ENCODE results near the gene MT1A. TPM values are rescaled to one million over a fixed set of nuclear protein-coding genes. Genes with fewer than 3 reads are reported as not detected.

MT1A gene
- total RNA-seq, 1 donor from 2014 or later: 4.9 TPM

DNA sequence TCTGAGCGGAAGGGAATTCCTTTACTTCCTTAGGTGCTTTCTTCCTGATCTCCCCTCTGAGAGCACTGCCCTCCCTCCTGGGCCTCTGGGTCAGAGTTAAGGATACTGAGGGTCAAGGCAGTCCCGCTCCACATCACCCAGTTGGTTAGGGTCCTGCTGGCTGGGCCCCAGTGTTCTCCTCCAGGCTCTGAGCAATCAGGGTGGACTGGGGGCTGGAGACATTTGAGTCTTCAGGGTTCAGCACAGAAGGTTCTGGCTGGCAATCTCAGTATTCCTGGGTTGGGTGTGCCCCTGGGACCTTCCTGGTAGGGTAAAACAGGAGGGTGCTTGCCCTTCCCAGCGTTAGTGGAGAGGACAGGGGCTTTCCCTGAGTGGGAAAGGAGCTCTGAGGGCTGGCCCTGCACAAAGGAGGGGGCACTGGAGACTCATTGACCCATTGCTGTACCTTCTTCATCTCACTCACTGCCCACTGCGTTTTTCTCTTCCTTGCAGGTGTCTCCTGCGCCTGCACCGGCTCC, 5.6 kb upstream of the MT1A start:
- peaks cover 23% of the 10 kb centered on the region for H3K27me3 ChIP-seq
- no peaks in the 10 kb centered on the region for H3K9me3 ChIP-seq
- peaks cover 8% of the 10 kb centered on the region for H3K4me1 ChIP-seq
- H3K36me3 ChIP-seq: no peaks in the 10 kb centered on the region
- peak overlapping the region; percentile 46 for H3K4me3 ChIP-seq
- ATAC-seq (no peak), DNase-seq (no peak)
- peak overlapping the region; percentile 83 for H3K27ac ChIP-seq
- TF ChIP-seq, protein P1, sequence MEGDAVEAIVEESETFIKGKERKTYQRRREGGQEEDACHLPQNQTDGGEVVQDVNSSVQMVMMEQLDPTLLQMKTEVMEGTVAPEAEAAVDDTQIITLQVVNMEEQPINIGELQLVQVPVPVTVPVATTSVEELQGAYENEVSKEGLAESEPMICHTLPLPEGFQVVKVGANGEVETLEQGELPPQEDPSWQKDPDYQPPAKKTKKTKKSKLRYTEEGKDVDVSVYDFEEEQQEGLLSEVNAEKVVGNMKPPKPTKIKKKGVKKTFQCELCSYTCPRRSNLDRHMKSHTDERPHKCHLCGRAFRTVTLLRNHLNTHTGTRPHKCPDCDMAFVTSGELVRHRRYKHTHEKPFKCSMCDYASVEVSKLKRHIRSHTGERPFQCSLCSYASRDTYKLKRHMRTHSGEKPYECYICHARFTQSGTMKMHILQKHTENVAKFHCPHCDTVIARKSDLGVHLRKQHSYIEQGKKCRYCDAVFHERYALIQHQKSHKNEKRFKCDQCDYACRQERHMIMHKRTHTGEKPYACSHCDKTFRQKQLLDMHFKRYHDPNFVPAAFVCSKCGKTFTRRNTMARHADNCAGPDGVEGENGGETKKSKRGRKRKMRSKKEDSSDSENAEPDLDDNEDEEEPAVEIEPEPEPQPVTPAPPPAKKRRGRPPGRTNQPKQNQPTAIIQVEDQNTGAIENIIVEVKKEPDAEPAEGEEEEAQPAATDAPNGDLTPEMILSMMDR (IDR thresholded peaks at IDR 0.05): no peak
- intact Hi-C loops (cut with DNase I): no loop called here

DNA sequence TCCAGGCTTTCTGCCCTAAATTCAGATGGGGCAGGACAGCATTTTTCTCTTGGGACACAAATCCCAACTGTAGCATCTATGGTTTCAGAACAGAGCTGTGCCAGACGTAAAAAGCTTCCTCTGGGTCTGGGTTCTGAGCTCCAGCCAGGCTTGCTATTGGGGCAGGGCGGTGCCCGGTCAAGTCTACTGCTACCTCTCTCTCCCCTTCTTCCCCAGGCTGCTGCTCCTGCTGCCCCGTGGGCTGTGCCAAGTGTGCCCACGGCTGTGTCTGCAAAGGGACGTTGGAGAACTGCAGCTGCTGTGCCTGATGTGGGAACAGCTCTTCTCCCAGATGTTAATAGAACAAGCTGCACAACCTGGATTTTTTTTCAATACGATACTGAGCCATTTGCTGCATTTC, 4.9 kb upstream of the MT1A start:
- Histone ChIP-seq H3K36me3 (no peaks in the 10 kb centered on the region), H3K4me1 (peaks cover 15% of the 10 kb centered on the region), H3K4me3 (peak overlapping the region; percentile 46), H3K27ac (peak overlapping the region; percentile 83), H3K9me3 (no peaks in the 10 kb centered on the region), H3K27me3 (peaks cover 29% of the 10 kb centered on the region)
- TF ChIP-seq, protein P1 (IDR thresholded peaks at IDR 0.05): no peak
- no peak for ATAC-seq
- no peak for DNase-seq
- intact Hi-C loops (cut with DNase I): no loop called here

DNA sequence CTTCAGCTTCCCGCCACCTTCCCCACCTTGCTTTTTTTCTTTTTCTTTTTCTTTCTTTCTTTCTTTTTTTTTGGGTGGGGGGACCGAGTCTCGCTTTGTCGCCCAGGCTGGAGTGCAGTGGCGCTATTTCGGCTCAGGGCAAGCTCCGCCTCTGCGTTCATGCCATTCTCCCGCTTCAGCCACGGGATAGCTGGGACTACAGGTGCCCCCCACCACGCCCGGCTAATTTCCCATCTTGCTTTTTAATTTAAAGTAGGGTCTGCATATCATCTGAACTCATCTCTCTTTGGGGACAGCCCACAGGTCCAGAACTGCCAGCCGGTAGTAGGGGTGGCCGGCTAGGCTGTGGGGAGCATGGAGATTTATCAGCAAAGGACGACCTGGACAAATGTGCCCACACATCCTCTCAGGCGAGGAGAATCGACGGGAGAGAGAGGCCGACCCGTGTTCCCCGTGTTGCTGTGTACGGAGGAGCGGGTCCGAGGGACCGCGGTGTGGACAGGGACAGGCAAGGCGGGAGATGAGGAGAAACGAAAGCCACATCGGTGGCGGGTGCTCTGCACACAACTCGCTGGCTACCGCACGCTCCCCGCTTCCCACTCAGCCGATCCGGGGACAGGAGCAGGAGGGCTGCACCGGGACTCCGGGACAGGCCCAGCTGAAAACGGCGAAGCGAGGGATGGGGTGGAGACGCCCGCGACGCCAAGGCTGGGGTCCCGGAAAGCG, 3.6 kb upstream of the MT1A start:
- peaks cover 40% of the 10 kb centered on the region for H3K27me3 ChIP-seq

DNA sequence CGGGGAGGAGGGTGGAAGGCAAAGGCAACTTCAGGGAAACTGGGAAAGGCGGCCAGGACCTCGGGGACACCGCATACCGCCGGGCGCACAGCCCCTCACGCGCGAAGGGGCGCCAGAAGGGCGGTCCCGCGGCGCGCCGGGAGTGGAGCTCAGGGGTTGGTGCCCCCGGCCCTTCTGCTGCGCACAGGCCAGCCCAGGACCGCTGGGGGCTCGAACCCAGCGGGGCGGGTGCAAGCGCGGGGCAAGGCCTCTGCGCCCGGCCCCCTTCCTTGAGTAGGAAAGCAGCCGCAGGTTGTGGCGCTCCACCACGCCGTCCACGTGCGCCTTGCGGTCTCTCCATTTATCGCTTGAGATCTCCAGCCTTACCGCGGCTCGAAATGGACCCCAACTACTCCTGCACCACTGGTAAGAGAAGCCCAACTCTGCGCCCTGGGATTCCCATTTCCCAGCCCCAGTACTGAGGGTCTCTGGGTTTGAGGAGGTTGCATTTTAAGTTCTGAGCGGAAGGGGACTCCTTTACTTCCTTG, 3.0 kb upstream of the MT1A start:
- no peak overlapping the region for H3K27ac ChIP-seq
- H3K36me3 ChIP-seq: no peaks in the 10 kb centered on the region
- DNase-seq: no peak
- intact Hi-C loops (cut with DNase I): no loop called here
- no peaks in the 10 kb centered on the region for H3K9me3 ChIP-seq
- TF ChIP-seq, protein P1 (IDR thresholded peaks at IDR 0.05): no peak
- peaks cover 22% of the 10 kb centered on the region for H3K4me1 ChIP-seq
- peak overlapping the region; percentile 10 for H3K4me3 ChIP-seq
- peaks cover 40% of the 10 kb centered on the region for H3K27me3 ChIP-seq
- ATAC-seq: no peak

More for the DNA sequence above, 3.6 kb upstream of the MT1A start:
- DNase-seq (no peak), ATAC-seq (no peak)
- H3K4me3 ChIP-seq: peak overlapping the region; percentile 10
- H3K4me1 ChIP-seq: peaks cover 22% of the 10 kb centered on the region
- TF ChIP-seq, protein P1 (IDR thresholded peaks at IDR 0.05): no peak
- no peaks in the 10 kb centered on the region for H3K36me3 ChIP-seq
- intact Hi-C loops (cut with DNase I): no loop called here
- no peak overlapping the region for H3K27ac ChIP-seq
- H3K9me3 ChIP-seq: no peaks in the 10 kb centered on the region

DNA sequence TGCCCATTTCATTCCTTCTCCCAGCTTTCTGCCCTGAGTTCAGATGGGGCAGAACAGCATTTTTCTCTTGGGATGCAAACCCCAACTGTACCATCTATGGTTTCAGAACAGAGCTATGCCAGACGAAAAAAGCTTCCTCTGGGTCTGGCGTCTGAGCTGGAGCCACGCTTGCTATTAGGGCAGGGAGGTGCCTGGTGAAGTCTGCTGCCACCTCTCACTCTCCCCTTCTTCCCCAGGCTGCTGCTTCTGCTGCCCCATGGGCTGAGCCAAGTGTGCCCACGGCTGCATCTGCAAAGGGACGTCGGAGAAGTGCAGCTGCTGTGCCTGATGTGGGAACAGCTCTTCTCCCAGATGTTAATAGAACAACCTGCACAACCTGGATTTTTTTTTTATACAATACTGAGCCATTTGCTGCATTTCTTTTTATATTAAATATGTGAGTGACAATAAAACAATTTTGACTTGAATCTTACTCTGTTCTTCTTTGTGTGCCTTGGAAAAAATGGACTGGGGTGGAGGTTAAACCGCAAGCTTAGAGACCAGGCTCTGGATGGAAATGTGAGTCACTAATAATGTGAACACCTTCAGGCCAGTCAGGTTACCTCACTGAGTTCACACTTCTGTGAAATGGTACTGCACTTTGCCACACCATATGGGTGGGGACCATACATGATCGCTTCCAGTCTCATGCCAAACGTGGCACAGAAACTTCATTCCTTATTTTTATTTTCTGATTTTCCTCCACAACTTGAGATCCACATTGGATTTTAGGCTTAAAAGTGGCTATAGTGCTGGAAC, 1.7 kb upstream of the MT1A start:
- TF ChIP-seq, protein P1 (IDR thresholded peaks at IDR 0.05): no peak
- H3K9me3 ChIP-seq: no peaks in the 10 kb centered on the region
- no peak overlapping the region for H3K27ac ChIP-seq
- ATAC-seq: no peak
- no peak overlapping the region for H3K4me3 ChIP-seq
- H3K27me3 ChIP-seq: peaks cover 40% of the 10 kb centered on the region
- peaks cover 22% of the 10 kb centered on the region for H3K4me1 ChIP-seq
- no peak for DNase-seq
- intact Hi-C loops (cut with DNase I): no loop called here
- no peaks in the 10 kb centered on the region for H3K36me3 ChIP-seq
